Pancreas (tissue), 10 donors: ENCODE data around the gene CREBRF. TPM values are rescaled to one million over a fixed set of nuclear protein-coding genes. Genes with fewer than 3 reads are reported as not detected.
"Not testable (repeated sequence)": the region's sequence is repeated elsewhere in the genome, so short reads cannot be mapped to it uniquely, and the experiment has no call there.

Experiments used
- ATAC-seq, 4 donors: fragments of 200-7000 bp; cut with Tn5 transposase; one replicate each; pipeline versions ENCODE4 v1.8.0 to v1.9.1; 2020; ENCODE audit warnings: mild to moderate bottlenecking in 4 of 4, moderate library complexity in 4 of 4
- DNase-seq, 6 donors: peaks; one replicate each; pipeline ENCODE4 v3.0.0-alpha.2; 2020
- FAIRE-seq: peaks from 2 replicates; lab custom pipeline; 2012; peaks lifted over from hg19 to GRCh38; lab: Jason Lieb, UNC
- H3K27ac ChIP-seq, 4 donors: fragments of 200-600 bp; sonication (generic); 1 replicate in 3 of 4; 2 replicates in 1 of 4; pipeline versions ENCODE4 v1.5.0 to v1.8.0; 2020
- H3K27me3 ChIP-seq, 4 donors: fragments of 200-600 bp; one replicate each; pipeline ENCODE4 v1.8.0; 2021
- H3K36me3 ChIP-seq, 3 donors: fragments of 200-600 bp; sonication (generic) in 1 of 3; one replicate each; pipeline versions ENCODE4 v1.5.0 to v1.8.0; 2020 to 2021
- H3K4me1 ChIP-seq, 3 donors: fragments of 200-600 bp; one replicate each; pipeline ENCODE4 v1.8.0; 2021
- H3K4me3 ChIP-seq, 4 donors: fragments of 200-600 bp; sonication (generic) in 2 of 4; one replicate each; pipeline versions ENCODE4 v1.5.0 to v1.8.0; 2020 to 2021
- H3K9me3 ChIP-seq, 4 donors: fragments of 200-600 bp; one replicate each; pipeline ENCODE4 v1.8.0; 2021
- CTCF ChIP-seq, 4 donors: fragments of 200-600 bp; sonication (generic) in 3 of 4; IDR thresholded peaks; one replicate each; pipeline versions ENCODE4 v1.5.0 to v1.8.0; 2021; ENCODE audit warnings: antibody characterized with exemption in 4 of 4
- whole genome bisulfite sequencing, 2 donors: extraction: QIAGEN DNeasy Blood & Tissue Kit; methylation state at CpG; one replicate each; pipeline ENCODE4 v1.1.7; 2013; 5-methylcytosine and 5-hydroxymethylcytosine counted together
- intact Hi-C, 3 donors: fragments of 100-400 bp; cut with DNase I; formaldehyde crosslinking; loops; one replicate each; pipeline versions ENCODE4 v1.11.1 to v1.14.2; 2022
- polyA plus RNA-seq, 2 donors: library from polyadenylated mRNA; stranded (reverse); fragments of 200-250 nt; gene quantifications; one replicate each; pipeline ENCODE4 v1.2.3, GENCODE V29; 2013
- total RNA-seq, 6 donors: library from RNA; stranded (reverse); fragmentation: NEBNext Ultra II Directional in 4 of 6; extraction: Animal tissue kit (Norgen Biotek cat#: 25700) in 4 of 6; gene quantifications; one replicate each; pipeline versions ENCODE4 v1.2.1 to v1.2.4, GENCODE V29; 2021 to 2023
- donor health status: healthy with polysubstance abuse.
- donor health status: DM: no; HTN: no; CAD: no; lungs with moderate emphysema.
- donor health status: DM: no; HTN: no; CAD: no.
- donor health status: control.
- donor health status: control.
- donor health status: Bipolar disorder and iron deficiency.
- donor health status: DM: yes; HTN: yes; CAD: no.
- donor health status: DM: no; HTN: no; CAD: no.
- donor health status: DM: no; HTN: no; CAD: no.
- donor health status: DM: yes; HTN: yes; CAD: no.

CREBRF gene
- total and polyA plus RNA-seq, 8 donors: 3.6 to 21.4 (median 11.3) TPM

- 54 to 55% methylated on average over 7 of the region's 7 CpGs for WGBS, 2 donors
- Histone ChIP-seq H3K4me1 (peaks cover 0 to 4% (median 0%) of the 10 kb centered on the region in 3 donors), H3K9me3 (no peaks in the 10 kb centered on the region), H3K27me3 (no peaks in the 10 kb centered on the region), H3K4me3 (no peak overlapping the region), H3K27ac (no peak overlapping the region), H3K36me3 (no peaks in the 10 kb centered on the region)
- intact Hi-C loops: no loop called here
- TF ChIP-seq CTCF (IDR thresholded peaks at IDR 0.05): no peak
- FAIRE-seq (no peak), ATAC-seq (no peak), DNase-seq (no peak)
Measured at GRCh38 chr5:173041881-173042762, 14.0 kb upstream of the CREBRF start.

- no peak for TF ChIP-seq CTCF (IDR thresholded peaks at IDR 0.05)
- no peaks in the 10 kb centered on the region for H3K9me3 ChIP-seq
- no peaks in the 10 kb centered on the region for H3K27me3 ChIP-seq
- no peak overlapping the region for H3K4me3 ChIP-seq
- no peak overlapping the region for H3K27ac ChIP-seq
- ATAC-seq (no peak), FAIRE-seq (no peak), DNase-seq (no peak)
- H3K36me3 ChIP-seq: no peaks in the 10 kb centered on the region
- H3K4me1 ChIP-seq: peaks cover 0 to 4% (median 0%) of the 10 kb centered on the region in 3 donors
- WGBS, 2 donors: 84 to 89% methylated on average over 3 of the region's 3 CpGs
- intact Hi-C loops: no loop called here
Measured at GRCh38 chr5:173042763-173043107, 13.4 kb upstream of the CREBRF start.

GRCh38 chr5:173045474-173045873 is 10.7 kb upstream of the CREBRF start:
- Histone ChIP-seq H3K27ac (no peak overlapping the region), H3K27me3 (no peaks in the 10 kb centered on the region), H3K9me3 (no peaks in the 10 kb centered on the region), H3K4me3 (no peak overlapping the region), H3K36me3 (no peaks in the 10 kb centered on the region), H3K4me1 (peaks cover 0 to 4% (median 0%) of the 10 kb centered on the region in 3 donors)
- no peak for TF ChIP-seq CTCF (IDR thresholded peaks at IDR 0.05)
- intact Hi-C loops: no loop called here
- DNase-seq (peak in 4 of 6 donors; percentile 22 to 47 (median 38)), ATAC-seq (peak; percentile 79 to 98 (median 86)), FAIRE-seq (no peak)
- WGBS, 2 donors: 13 to 15% methylated on average over 8 of the region's 8 CpGs

GRCh38 chr5:173047096-173047837 is 8.9 kb upstream of the CREBRF start:
- DNase-seq, H3K27ac ChIP-seq, ATAC-seq, intact Hi-C loops, H3K27me3 ChIP-seq, H3K4me1 ChIP-seq, FAIRE-seq, H3K4me3 ChIP-seq, H3K36me3 ChIP-seq, H3K9me3 ChIP-seq: not testable (repeated sequence)
- 65 to 66% methylated on average over 12 of the region's 12 CpGs for WGBS, 2 donors

- FAIRE-seq (no peak), ATAC-seq (no peak), DNase-seq (no peak)
- no peak for TF ChIP-seq CTCF (IDR thresholded peaks at IDR 0.05)
- Histone ChIP-seq H3K36me3 (no peaks in the 10 kb centered on the region), H3K27ac (no peak overlapping the region), H3K4me3 (no peak overlapping the region), H3K27me3 (no peaks in the 10 kb centered on the region), H3K4me1 (peaks cover 0 to 4% (median 0%) of the 10 kb centered on the region in 3 donors), H3K9me3 (no peaks in the 10 kb centered on the region)
- intact Hi-C loops: no loop called here
- 74 to 78% methylated on average over 6 of the region's 6 CpGs for WGBS, 2 donors
Measured at GRCh38 chr5:173047838-173048105, 8.4 kb upstream of the CREBRF start.
